Ovary (tissue), 3 donors: ENCODE data around the gene TVP23C.
"Not testable (repeated sequence)": the region's sequence is repeated elsewhere in the genome, so short reads cannot be mapped to it uniquely, and the experiment has no call there.

ENCODE experiments used
- EP300 ChIP-seq: sonication (generic); formaldehyde crosslinking; IDR thresholded peaks from one replicate; pipeline ENCODE4 v1.6.1; 2017; ENCODE audit warnings: antibody characterized with exemption
- POLR2A ChIP-seq: fragments of 450-650 bp; IDR thresholded peaks from one replicate; pipeline ENCODE4 v1.6.1; 2017; ENCODE audit warnings: antibody characterized with exemption, mild to moderate bottlenecking, moderate library complexity
- TF ChIP-seq, protein P1 (sequence below), 3 donors: fragments of 450-650 bp in 2 of 3; fragments of 200-600 bp in 1 of 3; IDR thresholded peaks; one replicate each; pipeline versions ENCODE4 v1.5.1 to v1.8.0; 2016 to 2022; ENCODE audit warnings: antibody characterized with exemption in 3 of 3, mild to moderate bottlenecking in 1 of 3
- donor health status: DM: no; HTN: no; CAD: no.

- TF ChIP-seq, protein P1, sequence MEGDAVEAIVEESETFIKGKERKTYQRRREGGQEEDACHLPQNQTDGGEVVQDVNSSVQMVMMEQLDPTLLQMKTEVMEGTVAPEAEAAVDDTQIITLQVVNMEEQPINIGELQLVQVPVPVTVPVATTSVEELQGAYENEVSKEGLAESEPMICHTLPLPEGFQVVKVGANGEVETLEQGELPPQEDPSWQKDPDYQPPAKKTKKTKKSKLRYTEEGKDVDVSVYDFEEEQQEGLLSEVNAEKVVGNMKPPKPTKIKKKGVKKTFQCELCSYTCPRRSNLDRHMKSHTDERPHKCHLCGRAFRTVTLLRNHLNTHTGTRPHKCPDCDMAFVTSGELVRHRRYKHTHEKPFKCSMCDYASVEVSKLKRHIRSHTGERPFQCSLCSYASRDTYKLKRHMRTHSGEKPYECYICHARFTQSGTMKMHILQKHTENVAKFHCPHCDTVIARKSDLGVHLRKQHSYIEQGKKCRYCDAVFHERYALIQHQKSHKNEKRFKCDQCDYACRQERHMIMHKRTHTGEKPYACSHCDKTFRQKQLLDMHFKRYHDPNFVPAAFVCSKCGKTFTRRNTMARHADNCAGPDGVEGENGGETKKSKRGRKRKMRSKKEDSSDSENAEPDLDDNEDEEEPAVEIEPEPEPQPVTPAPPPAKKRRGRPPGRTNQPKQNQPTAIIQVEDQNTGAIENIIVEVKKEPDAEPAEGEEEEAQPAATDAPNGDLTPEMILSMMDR (IDR thresholded peaks at IDR 0.05) = not testable (repeated sequence)
- not testable (repeated sequence) for TF ChIP-seq EP300, POLR2A
Observed at GRCh38 chr17:15561439-15561838, 1.8 kb downstream of the TVP23C start.
